ENCODE results near the gene OTULIN.

The OTULIN gene

GRCh38 chr5:14696851-14697250 is 32.3 kb downstream of the OTULIN start:
- DNase-seq (ENCODE audit: low spot score), result no peak

- DNase-seq (ENCODE audit: low spot score), result no peak
These were observed 34.0 kb downstream of the OTULIN start for GRCh38 chr5:14698495-14698894.

- DNase-seq (ENCODE audit: low spot score), result no peak
These were observed 34.6 kb downstream of the OTULIN start for GRCh38 chr5:14699159-14699558.

- no peak for DNase-seq (ENCODE audit: low spot score)
These were observed 35.4 kb downstream of the OTULIN start for GRCh38 chr5:14699807-14700400.

GRCh38 chr5:14700478-14701436 is 36.2 kb downstream of the OTULIN start:
- DNase-seq (ENCODE audit: low spot score), result no peak

- no peak for DNase-seq (ENCODE audit: low spot score)
These were observed 37.0 kb downstream of the OTULIN start for GRCh38 chr5:14701556-14701955.

- no peak for DNase-seq (ENCODE audit: low spot score)
These were observed 37.8 kb downstream of the OTULIN start for GRCh38 chr5:14702238-14702839.

GRCh38 chr5:14705556-14705955 is 41.0 kb downstream of the OTULIN start:
- DNase-seq (ENCODE audit: low spot score), result no peak

- no peak for DNase-seq (ENCODE audit: low spot score)
These were observed 42.1 kb downstream of the OTULIN start for GRCh38 chr5:14706615-14707021.

- DNase-seq (ENCODE audit: low spot score), result no peak
These were observed 43.4 kb downstream of the OTULIN start for GRCh38 chr5:14707811-14708390.

GRCh38 chr5:14708551-14708950 is 44.0 kb downstream of the OTULIN start:
- no peak for DNase-seq (ENCODE audit: low spot score)

GRCh38 chr5:14710313-14710994 is 45.9 kb downstream of the OTULIN start:
- DNase-seq (ENCODE audit: low spot score), result no peak

GRCh38 chr5:14712131-14712530 is 47.6 kb downstream of the OTULIN start:
- no peak for DNase-seq (ENCODE audit: low spot score)

- no peak for DNase-seq (ENCODE audit: low spot score)
These were observed 48.1 kb downstream of the OTULIN start for GRCh38 chr5:14712666-14713065.

- DNase-seq (ENCODE audit: low spot score), result no peak
These were observed 49.2 kb downstream of the OTULIN start for GRCh38 chr5:14713476-14714390.

GRCh38 chr5:14714706-14715105 is 50.2 kb downstream of the OTULIN start:
- no peak for DNase-seq (ENCODE audit: low spot score)

GRCh38 chr5:14715481-14715880 is 51.0 kb downstream of the OTULIN start:
- DNase-seq (ENCODE audit: low spot score), result no peak

GRCh38 chr5:14716755-14717752 is 52.5 kb downstream of the OTULIN start:
- DNase-seq (ENCODE audit: low spot score), result no peak

- no peak for DNase-seq (ENCODE audit: low spot score)
These were observed 54.3 kb downstream of the OTULIN start for GRCh38 chr5:14718778-14719177.
